Motor neuron (in vitro differentiated cells): Measurements from ENCODE around the gene PITX1. TPM values are rescaled to one million over a fixed set of nuclear protein-coding genes. Genes with fewer than 3 reads are reported as not detected.

Source experiments
- ATAC-seq, 8 experiments: fragments of 200-7000 bp; cut with Tn5 transposase; replicated peaks in 6 of 8; 2 replicates each; pipeline ENCODE4 v1.8.0; 2021; ENCODE audit warnings: mild to moderate bottlenecking in 8 of 8, moderate library complexity in 8 of 8
- H3K27ac ChIP-seq, 2 donors: fragments of 250-450 bp; sonication (Bioruptor Pico); 2 replicates each; pipeline ENCODE4 v1.9.0; 2021; ENCODE audit warnings: antibody characterized with exemption in 2 of 2, mild to moderate bottlenecking in 2 of 2, moderate library complexity in 1 of 2
- H3K4me1 ChIP-seq, 2 donors: fragments of 250-450 bp; sonication (Bioruptor Pico); replicated peaks in 1 of 2; 2 replicates each; pipeline ENCODE4 v1.6.1; 2021; ENCODE audit warnings: antibody characterized with exemption in 2 of 2, mild to moderate bottlenecking in 2 of 2, moderate library complexity in 1 of 2
- H3K4me3 ChIP-seq, 5 donors: fragments of 250-450 bp; sonication (Bioruptor Pico); 2 replicates each; pipeline ENCODE4 v1.9.0; 2021; ENCODE audit warnings: antibody characterized with exemption in 5 of 5, mild to moderate bottlenecking in 5 of 5, moderate library complexity in 4 of 5
- WGBS, 10 experiments: fragments of 450-650 bp; shearing (Covaris generic); methylation state at CpG; one replicate each; pipeline ENCODE4 v1.0.0; 2022; 5-methylcytosine and 5-hydroxymethylcytosine counted together
- in situ Hi-C, 9 experiments: fragments of 400-800 bp; cut with MboI; loops; one replicate each; pipeline ENCODE4 v1.15.0; 2021; ENCODE audit warnings: low sequenced_read_pairs in 9 of 9, low pct_unique_long_range_greater_than_20kb in 2 of 9; ENCODE audit not compliant: unreplicated experiment in 9 of 9
- total RNA-seq, 8 experiments: library from RNA; unstranded; fragments of 300-600 nt; gene quantifications; 2 replicates each; pipeline versions ENCODE4 v1.2.3 to v1.2.4, GENCODE V29; 2022

The PITX1 gene
- total RNA-seq, 8 experiments from 2014 or later: 0.16 to 8.6 (median 0.71) TPM; not detected in 1

- Histone ChIP-seq H3K4me1 (no peaks in the 10 kb centered on the region), H3K4me3 (no peak overlapping the region), H3K27ac (no peak overlapping the region)
- in situ Hi-C loops: loop anchor here in 1 of 9 experiments (25.0 kb wide), 1 partner anchor 290 kb away; no protein-coding TSS in a partner anchor
- no peak for ATAC-seq
- 10 to 40% (median 16%) methylated on average over 1 to 2 of the region's 2 CpGs; no CpG with 5 or more reads in 6 of the 10 experiments for WGBS, 10 experiments
Measured at GRCh38 chr5:135047347-135047695, 13.3 kb upstream of the PITX1 start.

GRCh38 chr5:135046661-135047346, 12.8 kb upstream of the PITX1 start:
- in situ Hi-C loops: loop anchor here in 1 of 9 experiments (25.0 kb wide), 1 partner anchor 290 kb away; no protein-coding TSS in a partner anchor
- no peak for ATAC-seq
- 33 to 83% (median 50%) methylated on average over 1 to 3 of the region's 5 CpGs; no CpG with 5 or more reads in 7 of the 10 experiments for WGBS, 10 experiments

GRCh38 chr5:135045488-135045887, 11.5 kb upstream of the PITX1 start:
- H3K4me1 ChIP-seq: no peaks in the 10 kb centered on the region
- H3K27ac ChIP-seq: no peak overlapping the region
- no peak for ATAC-seq
- in situ Hi-C loops: loop anchor here in 1 of 9 experiments (25.0 kb wide), 1 partner anchor 292 kb away; no protein-coding TSS in a partner anchor
- H3K4me3 ChIP-seq: no peak overlapping the region

More at GRCh38 chr5:135046661-135047346, 12.8 kb upstream of the PITX1 start:
- no peaks in the 10 kb centered on the region for H3K4me1 ChIP-seq
- H3K4me3 ChIP-seq: no peak overlapping the region
- H3K27ac ChIP-seq: no peak overlapping the region

GRCh38 chr5:135042595-135042994, 8.6 kb upstream of the PITX1 start:
- H3K4me3 ChIP-seq: no peak overlapping the region
- 50 to 100% methylated on average over 1 of the region's 1 CpG; no CpG with 5 or more reads in 8 of the 10 experiments for WGBS, 10 experiments
- no peaks in the 10 kb centered on the region for H3K4me1 ChIP-seq
- ATAC-seq: peak in 1 of 8 experiments; percentile 17
- no peak overlapping the region for H3K27ac ChIP-seq
- in situ Hi-C loops: loop anchor here in 1 of 9 experiments (25.0 kb wide), 1 partner anchor 295 kb away; no protein-coding TSS in a partner anchor

- in situ Hi-C loops: loop anchor here in 1 of 9 experiments (25.0 kb wide), 1 partner anchor 296 kb away; no protein-coding TSS in a partner anchor
- WGBS, 10 experiments: 18 to 54% (median 36%) methylated on average over 1 to 3 of the region's 3 CpGs; no CpG with 5 or more reads in 2 of the 10 experiments
Measured at GRCh38 chr5:135041726-135042125, 7.7 kb upstream of the PITX1 start.

GRCh38 chr5:135041145-135041587, 7.1 kb upstream of the PITX1 start:
- no peaks in the 10 kb centered on the region for H3K4me1 ChIP-seq
- in situ Hi-C loops: loop anchor here in 1 of 9 experiments (25.0 kb wide), 1 partner anchor 296 kb away; no protein-coding TSS in a partner anchor
- WGBS, 10 experiments: 0 to 19% methylated on average over 3 of the region's 12 CpGs; no CpG with 5 or more reads in 8 of the 10 experiments
- H3K27ac ChIP-seq: no peak overlapping the region
- ATAC-seq: no peak
- no peak overlapping the region for H3K4me3 ChIP-seq

More at GRCh38 chr5:135041726-135042125, 7.7 kb upstream of the PITX1 start:
- H3K4me3 ChIP-seq: no peak overlapping the region
- no peak overlapping the region for H3K27ac ChIP-seq
- no peaks in the 10 kb centered on the region for H3K4me1 ChIP-seq
- ATAC-seq: no peak

- H3K27ac ChIP-seq: no peak overlapping the region
- H3K4me3 ChIP-seq: no peak overlapping the region
Measured at GRCh38 chr5:135040333-135041144, 6.5 kb upstream of the PITX1 start.

GRCh38 chr5:135040034-135040332, 6.0 kb upstream of the PITX1 start:
- 0% methylated on average over 2 to 4 of the region's 11 CpGs; no CpG with 5 or more reads in 6 of the 10 experiments for WGBS, 10 experiments
- Histone ChIP-seq H3K4me1 (no peaks in the 10 kb centered on the region), H3K4me3 (no peak overlapping the region), H3K27ac (no peak overlapping the region)
- ATAC-seq: no peak
- in situ Hi-C loops: loop anchor here in 1 of 9 experiments (25.0 kb wide), 1 partner anchor 297 kb away; no protein-coding TSS in a partner anchor

More at GRCh38 chr5:135040333-135041144, 6.5 kb upstream of the PITX1 start:
- in situ Hi-C loops: loop anchor here in 1 of 9 experiments (25.0 kb wide), 1 partner anchor 297 kb away; no protein-coding TSS in a partner anchor
- H3K4me1 ChIP-seq: no peaks in the 10 kb centered on the region
- WGBS, 10 experiments: 0 to 36% (median 0%) methylated on average over 1 to 5 of the region's 51 CpGs; no CpG with 5 or more reads in 7 of the 10 experiments
- peak; percentile 9 to 64 (median 44) for ATAC-seq

- in situ Hi-C loops: loop anchor here in 1 of 9 experiments (25.0 kb wide), 1 partner anchor 298 kb away; no protein-coding TSS in a partner anchor
- Histone ChIP-seq H3K27ac (no peak overlapping the region), H3K4me3 (no peak overlapping the region), H3K4me1 (peaks cover 0 to 3% of the 10 kb centered on the region in 2 donors)
- ATAC-seq: peak in 3 of 8 experiments; percentile 11 to 68 (median 21)
- 2 to 4% (median 2%) methylated on average over 10 to 24 of the region's 87 CpGs; no CpG with 5 or more reads in 7 of the 10 experiments for WGBS, 10 experiments
Measured at GRCh38 chr5:135039271-135040033, 5.4 kb upstream of the PITX1 start.

GRCh38 chr5:135038813-135039270, 4.8 kb upstream of the PITX1 start:
- in situ Hi-C loops: loop anchor here in 1 of 9 experiments (25.0 kb wide), 1 partner anchor 298 kb away; no protein-coding TSS in a partner anchor
- Histone ChIP-seq H3K4me1 (peaks cover 0 to 3% of the 10 kb centered on the region in 2 donors), H3K27ac (no peak overlapping the region), H3K4me3 (no peak overlapping the region)
- 3 to 20% (median 3%) methylated on average over 1 to 12 of the region's 42 CpGs; no CpG with 5 or more reads in 7 of the 10 experiments for WGBS, 10 experiments
- ATAC-seq: no peak

- Histone ChIP-seq H3K27ac (no peak overlapping the region), H3K4me3 (no peak overlapping the region), H3K4me1 (peaks cover 3 to 5% of the 10 kb centered on the region in 2 donors)
- 0 to 80% (median 16%) methylated on average over 1 to 5 of the region's 20 CpGs; no CpG with 5 or more reads in 3 of the 10 experiments for WGBS, 10 experiments
- ATAC-seq: no peak
- in situ Hi-C loops: loop anchor here in 1 of 9 experiments (25.0 kb wide), 1 partner anchor 299 kb away; no protein-coding TSS in a partner anchor
Measured at GRCh38 chr5:135038205-135038812, 4.3 kb upstream of the PITX1 start.
